HepG2 (cell line): ENCODE data around the gene PLA2G4D. TPM values are rescaled to one million over a fixed set of nuclear protein-coding genes. Genes with fewer than 3 reads are reported as not detected.

ENCODE experiments used
- ATAC-seq: fragments of 200-7000 bp; cut with Tn5 transposase; 3 replicates; pipeline ENCODE4 v1.9.1; 2020; ENCODE audit warnings: mild to moderate bottlenecking, moderate library complexity
- BruUV-seq: library from RNA; stranded (reverse); fragments of 400-500 nt; replicated peaks from 2 replicates; lab custom pipeline; 2021; lab: Mats Ljungman, UMichigan
- CTCF ChIA-PET: fragments of 300-600 bp; formaldehyde crosslinking; extraction: SDS; loops from one replicate; lab custom pipeline; 2021; ENCODE audit warnings: low total read pairs, inconsistent platforms, low intra/inter-chr PET ratio; lab: Yijun Ruan, JAX
- POLR2A ChIA-PET: fragments of 350-600 bp; sonication (Branson Sonifier 250); formaldehyde crosslinking; loops from one replicate; lab custom pipeline; 2020; ENCODE audit warnings: antibody characterized with exemption, inconsistent platforms; lab: Yijun Ruan, JAX
- DNase-seq: peaks from one replicate; pipeline ENCODE4 v3.0.0-alpha.2; 2015; ENCODE audit warnings: low spot score
- FAIRE-seq: peaks from 3 replicates; lab custom pipeline; 2011; peaks lifted over from hg19 to GRCh38; lab: Jason Lieb, UNC
- H2AFZ ChIP-seq: one replicate; pipeline ENCODE4 v1.6.1; 2011; ENCODE audit warnings: low read length, inconsistent platforms
- H3K27ac ChIP-seq: fragments of 300-600 bp; 3 replicates; pipeline ENCODE4 v1.8.0; 2011; ENCODE audit warnings: mixed run types, mild to moderate bottlenecking, mixed read lengths, low read length, inconsistent platforms; ENCODE audit not compliant: insufficient read depth; ENCODE audit errors: extremely low read length
- H3K27me3 ChIP-seq, 2 experiments: fragments of 200-600 bp in 1 of 2; 2 replicates in 1 of 2; 3 replicates in 1 of 2; pipeline versions ENCODE4 v1.6.0 to v1.8.0; 2011; ENCODE audit warnings: low read length in 2 of 2, mild to moderate bottlenecking in 2 of 2, moderate library complexity in 2 of 2, inconsistent platforms in 1 of 2; ENCODE audit not compliant: insufficient read depth in 2 of 2, control insufficient read depth in 1 of 2
- H3K36me3 ChIP-seq, 2 experiments: fragments of 200-600 bp in 1 of 2; replicated peaks in 1 of 2; 2 replicates in 1 of 2; 3 replicates in 1 of 2; pipeline versions ENCODE4 v1.5.1 to v1.8.0; 2011; ENCODE audit warnings: low read length in 2 of 2, inconsistent platforms in 1 of 2; ENCODE audit not compliant: insufficient read depth in 2 of 2, control insufficient read depth in 1 of 2
- H3K4me1 ChIP-seq: 2 replicates; pipeline ENCODE4 v1.5.1; 2012; ENCODE audit warnings: low read length, inconsistent platforms; ENCODE audit not compliant: insufficient read depth
- H3K4me2 ChIP-seq: 2 replicates; pipeline ENCODE4 v1.6.0; 2011; ENCODE audit warnings: low read depth, low read length, inconsistent platforms
- H3K4me3 ChIP-seq, 3 experiments: fragments of 200-600 bp in 1 of 3; sonication (generic), shearing (Covaris generic) in 1 of 3; replicated peaks in 1 of 3; 2 replicates each; pipeline ENCODE4 v1.5.1; 2011 to 2016; ENCODE audit warnings: low read length in 3 of 3, inconsistent platforms in 2 of 3, low read depth in 2 of 3, mild to moderate bottlenecking in 2 of 3, control low read depth in 1 of 3, mixed read lengths in 1 of 3; ENCODE audit not compliant: insufficient read depth in 1 of 3
- H3K79me2 ChIP-seq: one replicate; pipeline ENCODE4 v1.6.1; 2011; ENCODE audit warnings: low read length, inconsistent platforms; ENCODE audit not compliant: insufficient read depth
- H3K9ac ChIP-seq: 2 replicates; pipeline ENCODE4 v1.6.0; 2011; ENCODE audit warnings: mild to moderate bottlenecking, low read depth, low read length, inconsistent platforms; ENCODE audit not compliant: insufficient read depth
- H3K9me3 ChIP-seq: 2 replicates; pipeline ENCODE4 v1.5.1; 2012; ENCODE audit warnings: mild to moderate bottlenecking, low read length
- H4K20me1 ChIP-seq: 2 replicates; pipeline ENCODE4 v1.6.0; 2011; ENCODE audit warnings: inconsistent platforms, mild to moderate bottlenecking, low read length, moderate library complexity; ENCODE audit not compliant: insufficient read depth
- CC2D1A ChIP-seq: sonication (generic); formaldehyde crosslinking; IDR thresholded peaks from 2 replicates; pipeline ENCODE4 v1.8.1; 2023; ENCODE audit warnings: mild to moderate bottlenecking, missing genetic modification reagents
- ETS1 ChIP-seq: sonication (generic); formaldehyde crosslinking; IDR thresholded peaks from 2 replicates; pipeline ENCODE4 v1.4.0; 2020; ENCODE audit warnings: missing genetic modification reagents
- HIVEP1 ChIP-seq: sonication (generic); formaldehyde crosslinking; IDR thresholded peaks from 2 replicates; pipeline ENCODE4 v1.4.0; 2020; ENCODE audit warnings: mild to moderate bottlenecking, missing genetic modification reagents
- HNF1B ChIP-seq: sonication (generic); formaldehyde crosslinking; IDR thresholded peaks from 2 replicates; pipeline ENCODE4 v1.5.1; 2020; ENCODE audit warnings: mild to moderate bottlenecking, moderate library complexity, missing genetic modification reagents
- PBX3 ChIP-seq: sonication (generic); formaldehyde crosslinking; IDR thresholded peaks from 2 replicates; pipeline ENCODE4 v1.8.1; 2023; ENCODE audit warnings: missing genetic modification reagents, inconsistent platforms, borderline replicate concordance
- ZFP62 ChIP-seq: sonication (generic); formaldehyde crosslinking; IDR thresholded peaks from 2 replicates; pipeline ENCODE4 v1.4.0; 2020; ENCODE audit warnings: missing genetic modification reagents
- ZNF414 ChIP-seq: sonication (generic); formaldehyde crosslinking; IDR thresholded peaks from 2 replicates; pipeline ENCODE4 v1.5.0; 2020; ENCODE audit warnings: missing genetic modification reagents
- ZNF850 ChIP-seq: sonication (generic); formaldehyde crosslinking; conservative IDR thresholded peaks from 2 replicates; pipeline ENCODE4 v1.9.0; 2021; ENCODE audit warnings: mild to moderate bottlenecking, missing genetic modification reagents
- WGBS: methylation state at CpG from one replicate; pipeline ENCODE4 v1.1.6; 2017; ENCODE audit warnings: low lambda C conversion rate; 5-methylcytosine and 5-hydroxymethylcytosine counted together
- in situ Hi-C: cut with HindIII; loops from 2 replicates; pipeline ENCODE4 v1.10.0; 2017; ENCODE audit warnings: low pct_unique_long_range_greater_than_20kb; ENCODE audit not compliant: extremely low pct_ligation_motif_present
- intact Hi-C: fragments of 100-400 bp; cut with micrococcal nuclease; formaldehyde crosslinking; loops from one replicate; pipeline ENCODE4 v1.10.0; 2022; ENCODE audit not compliant: unreplicated experiment
- polyA plus RNA-seq, 8 experiments: library from polyadenylated mRNA; depleted of rRNA in 3 of 8; stranded (reverse) in 7 of 8; unstranded in 1 of 8; fragments of >200 nt; fragmentation: Illumina TruSeq in 4 of 8; extraction: Trizol in 4 of 8; gene quantifications; 2 replicates each; pipeline versions ENCODE4 v1.2.1 to v1.2.3, GENCODE V29; 2011 to 2016; ENCODE audit warnings: low read depth in 4 of 8, missing spikeins in 1 of 8, mixed read lengths in 1 of 8; ENCODE audit not compliant: insufficient read depth in 1 of 8
- total RNA-seq, 5 experiments: library from RNA; depleted of rRNA; stranded (reverse); fragments of >200 nt; fragmentation: Illumina TruSeq; extraction: Trizol; gene quantifications; 2 replicates each; pipeline ENCODE4 v1.2.3, GENCODE V29; 2016; ENCODE audit warnings: low read depth in 1 of 5

Gene PLA2G4D
- total and polyA plus RNA-seq, 2 of the 13 experiments (the other 11 are each of a cell fraction or from before 2014, with no cell fraction given), result 0.04 to 0.21 TPM

- CTCF ChIA-PET, result no interaction called here
- H3K9ac ChIP-seq, result no peak overlapping the region
- peaks cover 3 to 41% of the 10 kb centered on the region in 2 experiments; a peak in 4 of 5 replicates for H3K27me3 ChIP-seq
- H3K4me2 ChIP-seq, result no peak overlapping the region
- H3K4me3 ChIP-seq, result no peak overlapping the region
- in situ Hi-C loops, result no loop called here
- POLR2A ChIA-PET, result no interaction called here
- WGBS, result 8% methylated on average over 2 of the region's 9 CpGs
- DNase-seq (no peak), ATAC-seq (no peak), FAIRE-seq (no peak)
- peaks cover 15% of the 10 kb centered on the region for H3K4me1 ChIP-seq
- intact Hi-C loops, result no loop called here
- no peaks in the 10 kb centered on the region for H3K9me3 ChIP-seq
- TF ChIP-seq ZNF414, result no peak
- no peaks in the 10 kb centered on the region for H3K36me3 ChIP-seq
- no peaks in the 10 kb centered on the region for H4K20me1 ChIP-seq
- H2AFZ ChIP-seq, result no peak overlapping the region
- no TSS peak for BruUV-seq
- H3K27ac ChIP-seq, result no peak overlapping the region
- no peaks in the 10 kb centered on the region for H3K79me2 ChIP-seq
These were observed 23.4 kb downstream of the PLA2G4D start for GRCh38 chr15:42070976-42071350.

GRCh38 chr15:42070279-42070975 lies 23.9 kb downstream of the PLA2G4D start:
- Histone ChIP-seq H3K4me2 (no peak overlapping the region), H3K4me3 (no peak overlapping the region), H2AFZ (no peak overlapping the region), H3K79me2 (no peaks in the 10 kb centered on the region), H3K27ac (no peak overlapping the region), H4K20me1 (no peaks in the 10 kb centered on the region), H3K9ac (no peak overlapping the region), H3K36me3 (no peaks in the 10 kb centered on the region), H3K9me3 (no peaks in the 10 kb centered on the region), H3K27me3 (peaks cover 3 to 41% of the 10 kb centered on the region in 2 experiments; a peak in 4 of 5 replicates), H3K4me1 (peaks cover 21% of the 10 kb centered on the region)
- TF ChIP-seq PBX3 (CRISPR knock-in tag) (no peak), HIVEP1 (CRISPR knock-in tag) (no peak), ZNF850 (CRISPR knock-in tag) (no peak), HNF1B (CRISPR knock-in tag) (no peak), CC2D1A (no peak), ETS1 (CRISPR knock-in tag) (no peak), ZFP62 (CRISPR knock-in tag) (no peak)
- POLR2A ChIA-PET, result no interaction called here
- ATAC-seq, result no peak
- no TSS peak for BruUV-seq
- intact Hi-C loops (no loop called here), in situ Hi-C loops (no loop called here)
- CTCF ChIA-PET, result no interaction called here
- no peak for FAIRE-seq
- WGBS, result 51% methylated on average over 8 of the region's 16 CpGs
- DNase-seq, result no peak
